OCI-LY1 (cell line): ENCODE results near the gene RPL27.

ENCODE experiments used
- H2AFZ ChIP-seq: fragments of 200-600 bp; sonication (generic), shearing (Covaris generic); 2 replicates; pipeline ENCODE4 v1.6.0; 2014; ENCODE audit warnings: antibody characterized with exemption, mild to moderate bottlenecking, low read length
- H3F3A ChIP-seq: fragments of 200-600 bp; sonication (generic), shearing (Covaris generic); 2 replicates; pipeline ENCODE4 v1.6.0; 2014; ENCODE audit warnings: mild to moderate bottlenecking, antibody characterized with exemption, low read length, moderate library complexity; ENCODE audit not compliant: insufficient read depth
- H3K27ac ChIP-seq: fragments of 200-600 bp; sonication (generic); 2 replicates; pipeline ENCODE4 v1.5.1; 2014; ENCODE audit warnings: low read length, mixed run types, mild to moderate bottlenecking, low read depth; ENCODE audit not compliant: poor library complexity, severe bottlenecking
- H3K27me3 ChIP-seq: fragments of 200-600 bp; sonication (generic); 2 replicates; pipeline ENCODE4 v1.6.0; 2014; ENCODE audit warnings: antibody characterized with exemption, mild to moderate bottlenecking, low read length, moderate library complexity; ENCODE audit not compliant: insufficient read depth
- H3K36me3 ChIP-seq: fragments of 200-600 bp; sonication (generic); 2 replicates; pipeline ENCODE4 v1.6.1; 2014; ENCODE audit warnings: mild to moderate bottlenecking, antibody characterized with exemption, low read length, moderate library complexity, mixed read lengths; ENCODE audit not compliant: insufficient read depth
- H3K4me1 ChIP-seq: fragments of 200-600 bp; sonication (generic); 2 replicates; pipeline ENCODE4 v1.5.1; 2014; ENCODE audit warnings: mild to moderate bottlenecking, low read length, moderate library complexity; ENCODE audit not compliant: insufficient read depth, severe bottlenecking
- H3K4me2 ChIP-seq: fragments of 200-600 bp; sonication (generic), shearing (Covaris generic); 2 replicates; pipeline ENCODE4 v1.6.1; 2014; ENCODE audit warnings: low read length
- H3K4me3 ChIP-seq: fragments of 200-600 bp; sonication (generic); 2 replicates; pipeline ENCODE4 v1.5.1; 2014; ENCODE audit warnings: low read length, low read depth, mild to moderate bottlenecking, mixed read lengths; ENCODE audit not compliant: poor library complexity, severe bottlenecking
- H3K79me2 ChIP-seq: fragments of 200-600 bp; shearing (Covaris generic); 2 replicates; pipeline ENCODE4 v1.6.1; 2016; ENCODE audit warnings: mixed run types, low read length, mixed read lengths; ENCODE audit not compliant: insufficient read depth
- H3K9ac ChIP-seq: fragments of 200-600 bp; sonication (generic), shearing (Covaris generic); 2 replicates; pipeline ENCODE4 v1.6.1; 2014; ENCODE audit warnings: mild to moderate bottlenecking, low read length, mixed read lengths
- H3K9me2 ChIP-seq: fragments of 200-600 bp; sonication (generic), shearing (Covaris generic); 2 replicates; pipeline ENCODE4 v1.6.1; 2014; ENCODE audit warnings: low read depth, mild to moderate bottlenecking, low read length, mixed read lengths
- H3K9me3 ChIP-seq: fragments of 200-600 bp; shearing (Covaris generic); 2 replicates; pipeline ENCODE4 v1.6.1; 2014; ENCODE audit warnings: low read length, mixed read lengths
- H4K20me1 ChIP-seq: fragments of 200-600 bp; sonication (generic), shearing (Covaris generic); 2 replicates; pipeline ENCODE4 v1.6.0; 2016; ENCODE audit warnings: mild to moderate bottlenecking, low read length; ENCODE audit not compliant: insufficient read depth
- CTCF ChIP-seq: fragments of 200-600 bp; sonication (generic), shearing (Covaris generic); IDR thresholded peaks from 2 replicates; pipeline ENCODE4 v1.5.1; 2017; ENCODE audit warnings: mild to moderate bottlenecking, antibody characterized with exemption, low read length, moderate library complexity, mixed read lengths
- EZH2 ChIP-seq: fragments of 200-600 bp; sonication (generic), shearing (Covaris generic); IDR thresholded peaks from 2 replicates; pipeline ENCODE4 v1.8.0; 2017; ENCODE audit warnings: borderline replicate concordance, mixed run types, mild to moderate bottlenecking, antibody characterized with exemption, low read length, moderate library complexity, mixed read lengths

The RPL27 gene

GRCh38 chr17:43026595-43026994 lies 28.4 kb downstream of the RPL27 start:
- H3K4me2 ChIP-seq: no peak overlapping the region
- no peaks in the 10 kb centered on the region for H3K79me2 ChIP-seq
- no peaks in the 10 kb centered on the region for H3K9me3 ChIP-seq
- H3K4me3 ChIP-seq: no peak overlapping the region
- TF ChIP-seq CTCF (no peak), EZH2 (no peak)
- peaks cover 8% of the 10 kb centered on the region for H3K4me1 ChIP-seq
- no peaks in the 10 kb centered on the region for H3K36me3 ChIP-seq
- H3F3A ChIP-seq: no peaks in the 10 kb centered on the region
- H3K9me2 ChIP-seq: no peaks in the 10 kb centered on the region
- no peak overlapping the region for H3K27ac ChIP-seq
- no peak overlapping the region for H2AFZ ChIP-seq
- H3K9ac ChIP-seq: no peak overlapping the region
- no peaks in the 10 kb centered on the region for H4K20me1 ChIP-seq
- H3K27me3 ChIP-seq: no peaks in the 10 kb centered on the region

GRCh38 chr17:43027091-43028032 lies 29.1 kb downstream of the RPL27 start:
- Histone ChIP-seq H3K9me3 (no peaks in the 10 kb centered on the region), H3K36me3 (no peaks in the 10 kb centered on the region), H3K9me2 (no peaks in the 10 kb centered on the region), H3K4me1 (peaks cover 8% of the 10 kb centered on the region), H3K4me3 (no peak overlapping the region), H3K4me2 (no peak overlapping the region), H4K20me1 (no peaks in the 10 kb centered on the region), H2AFZ (no peak overlapping the region), H3F3A (no peaks in the 10 kb centered on the region), H3K79me2 (no peaks in the 10 kb centered on the region), H3K27me3 (no peaks in the 10 kb centered on the region), H3K9ac (no peak overlapping the region), H3K27ac (no peak overlapping the region)
- TF ChIP-seq CTCF: no peak
- no peak for TF ChIP-seq EZH2

DNA sequence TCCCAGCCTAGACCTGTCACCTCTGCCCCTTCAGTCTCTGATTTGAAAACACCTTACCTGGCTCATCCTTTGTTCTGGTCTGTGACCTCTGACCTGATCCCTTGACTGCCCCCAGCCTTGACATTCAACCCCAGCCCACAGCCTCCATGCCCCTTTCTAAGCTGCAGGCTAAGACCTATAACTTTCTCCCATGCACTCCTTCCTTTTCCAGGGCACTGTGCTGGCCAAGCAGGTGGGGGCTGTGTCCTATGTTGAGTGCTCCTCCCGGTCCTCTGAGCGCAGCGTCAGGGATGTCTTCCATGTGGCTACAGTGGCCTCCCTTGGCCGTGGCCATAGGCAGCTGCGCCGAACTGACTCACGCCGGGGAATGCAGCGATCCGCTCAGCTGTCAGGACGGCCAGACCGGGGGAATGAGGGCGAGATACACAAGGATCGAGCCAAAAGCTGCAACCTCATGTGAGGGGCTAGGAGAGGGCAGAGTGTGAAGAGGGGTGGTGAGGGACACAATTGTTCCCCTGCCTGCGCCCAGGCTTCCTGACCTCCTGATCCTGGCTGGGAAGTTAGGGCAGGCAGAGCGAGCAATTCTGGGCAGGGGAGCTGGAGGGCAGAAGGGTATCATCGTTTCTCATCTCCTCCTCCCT lies 30.1 kb downstream of the RPL27 start:
- no peak overlapping the region for H3K4me2 ChIP-seq
- no peaks in the 10 kb centered on the region for H4K20me1 ChIP-seq
- no peaks in the 10 kb centered on the region for H3K79me2 ChIP-seq
- H3K27ac ChIP-seq: no peak overlapping the region
- H3K9me3 ChIP-seq: no peaks in the 10 kb centered on the region
- no peaks in the 10 kb centered on the region for H3K27me3 ChIP-seq
- H3K4me1 ChIP-seq: peaks cover 8% of the 10 kb centered on the region
- no peak for TF ChIP-seq CTCF
- no peak for TF ChIP-seq EZH2
- no peak overlapping the region for H2AFZ ChIP-seq
- H3K4me3 ChIP-seq: no peak overlapping the region
- H3K36me3 ChIP-seq: no peaks in the 10 kb centered on the region
- no peak overlapping the region for H3K9ac ChIP-seq
- H3K9me2 ChIP-seq: no peaks in the 10 kb centered on the region
- H3F3A ChIP-seq: no peaks in the 10 kb centered on the region
